ENCODE measurements around the gene PLEKHM1. TPM values are rescaled to one million over a fixed set of nuclear protein-coding genes. Genes with fewer than 3 reads are reported as not detected.
A peak's percentile ranks its signal among the peaks of the same experiment; 100 is the strongest.

PLEKHM1 gene
- total RNA-seq, 1 experiment from 2014 or later, result 17.0 TPM

DNA sequence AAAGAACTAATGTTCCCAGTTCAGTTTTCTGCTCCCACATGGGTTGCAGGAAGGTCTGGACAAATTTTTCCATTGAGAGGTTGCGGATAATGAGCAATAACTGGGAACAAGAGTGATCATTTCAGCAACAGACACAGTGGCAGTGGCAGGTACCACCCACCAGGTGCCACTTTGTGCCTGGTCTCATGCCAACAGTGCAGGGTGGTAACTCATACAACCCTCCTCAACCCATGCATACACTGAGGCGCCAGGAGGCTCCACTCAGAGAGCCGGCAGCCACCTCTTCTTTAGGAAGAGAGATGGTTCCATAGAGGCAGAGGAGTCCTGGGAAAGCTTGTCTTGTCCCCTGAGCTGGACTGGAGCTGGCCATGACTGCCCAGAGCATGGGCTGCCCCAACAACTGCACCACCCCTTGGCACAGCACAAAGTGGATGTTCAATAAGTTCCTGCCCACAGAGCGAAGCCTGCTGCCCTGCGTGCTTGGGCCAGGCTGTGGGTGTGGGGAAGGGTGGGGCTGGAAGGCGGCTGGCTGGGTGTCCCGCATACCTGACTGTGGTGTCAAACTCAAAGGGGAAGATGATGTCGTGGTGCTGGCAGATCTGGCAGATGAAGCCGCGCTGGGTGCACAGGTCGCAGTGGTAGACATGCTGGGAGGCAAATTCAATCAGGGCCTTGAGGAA, 51.5 kb downstream of the PLEKHM1 start:
- Histone ChIP-seq H3K27me3 (no peaks in the 10 kb centered on the region), H3K36me3 (no peaks in the 10 kb centered on the region)
- no peak for DNase-seq

GRCh38 chr17:45437465-45438283, 52.8 kb downstream of the PLEKHM1 start:
- DNase-seq, result peak in 1 of 2 experiments; percentile 39
- Histone ChIP-seq H3K9me3 (replicated peaks) (no peaks in the 10 kb centered on the region), H3K27ac (no peak overlapping the region)

More for the DNA sequence above, 51.5 kb downstream of the PLEKHM1 start:
- Histone ChIP-seq H3K4me1 (0 out of 2 replicates have a peak, but pooled peaks cover 5% of the 10 kb centered on the region), H3K4me3 (no peak overlapping the region), H3K9me3 (replicated peaks) (no peaks in the 10 kb centered on the region), H3K27ac (no peak overlapping the region)

DNA sequence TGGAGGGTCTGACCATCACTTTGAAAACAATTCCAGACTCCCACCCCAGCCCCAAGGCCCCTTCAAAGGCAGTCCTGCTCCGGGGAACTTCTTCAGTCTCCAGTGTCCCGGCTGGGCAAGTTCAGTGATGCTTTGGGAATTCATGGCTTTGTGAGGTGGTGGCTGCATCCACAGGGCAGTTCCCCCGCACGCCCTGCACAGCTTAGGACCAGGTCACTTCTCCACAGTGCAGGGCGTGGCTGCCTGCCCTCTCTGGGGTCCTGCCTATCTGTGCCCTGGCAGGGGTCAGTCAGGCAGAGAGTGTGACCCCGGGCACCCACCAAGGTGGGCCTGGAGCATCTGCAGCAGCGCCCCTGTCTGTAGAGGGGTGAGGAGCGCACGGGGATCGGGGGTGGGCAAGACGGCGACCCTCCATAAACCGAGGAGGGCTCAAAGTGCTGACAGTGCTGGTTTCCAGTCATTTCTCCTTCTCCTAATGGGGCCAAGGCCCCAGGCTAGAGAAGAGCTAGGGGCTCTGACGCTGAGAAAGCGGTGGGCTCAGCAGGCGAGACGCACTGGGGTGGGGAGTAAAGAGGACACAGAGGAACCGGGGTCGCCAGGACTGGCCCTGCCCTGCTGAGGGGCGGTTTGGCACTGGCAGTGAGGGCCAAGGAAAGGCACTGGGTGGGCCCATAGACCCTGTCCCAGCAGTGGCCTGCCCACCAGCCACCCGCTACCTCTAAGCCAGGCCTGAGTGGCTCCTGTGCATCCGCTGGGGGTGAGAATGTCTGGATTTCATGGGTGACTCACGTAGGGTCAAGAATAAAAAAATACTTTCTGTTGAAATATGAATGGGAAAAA, 53.7 kb downstream of the PLEKHM1 start:
- H3K27ac ChIP-seq, result no peak overlapping the region

More at GRCh38 chr17:45437465-45438283, 52.8 kb downstream of the PLEKHM1 start:
- Histone ChIP-seq H3K36me3 (no peaks in the 10 kb centered on the region), H3K27me3 (no peaks in the 10 kb centered on the region), H3K4me3 (no peak overlapping the region), H3K4me1 (0 out of 2 replicates have a peak, but pooled peaks cover 5% of the 10 kb centered on the region)

DNA sequence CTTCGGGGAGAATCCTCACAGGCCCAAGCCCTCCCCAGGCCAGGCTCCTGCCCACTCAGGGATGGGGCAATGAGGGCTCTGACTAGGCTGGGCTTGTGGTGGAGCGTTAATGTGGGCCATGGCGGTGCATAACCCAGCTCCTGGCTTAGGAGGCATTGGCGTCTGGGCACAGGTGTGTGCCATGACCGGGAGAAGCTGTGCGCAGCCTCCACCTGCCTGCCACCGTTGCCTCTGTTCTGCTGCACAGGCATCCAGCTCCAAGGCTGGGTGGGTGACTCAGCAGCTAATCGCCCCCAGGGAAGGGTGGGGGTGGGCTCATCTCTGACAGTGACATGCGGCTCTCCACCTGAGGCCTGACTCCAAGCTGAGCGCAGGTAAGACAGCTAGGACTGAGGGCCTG, 54.4 kb downstream of the PLEKHM1 start:
- no peak for DNase-seq
- no peaks in the 10 kb centered on the region for H3K9me3 ChIP-seq (replicated peaks)
- no peaks in the 10 kb centered on the region for H3K36me3 ChIP-seq
- no peaks in the 10 kb centered on the region for H3K27me3 ChIP-seq
- no peak overlapping the region for H3K27ac ChIP-seq
- 0 out of 2 replicates have a peak, but pooled peaks cover 5% of the 10 kb centered on the region for H3K4me1 ChIP-seq
- H3K4me3 ChIP-seq, result no peak overlapping the region

More for the DNA sequence above, 53.7 kb downstream of the PLEKHM1 start:
- Histone ChIP-seq H3K36me3 (no peaks in the 10 kb centered on the region), H3K9me3 (replicated peaks) (no peaks in the 10 kb centered on the region), H3K4me1 (0 out of 2 replicates have a peak, but pooled peaks cover 5% of the 10 kb centered on the region), H3K4me3 (no peak overlapping the region), H3K27me3 (no peaks in the 10 kb centered on the region)
- DNase-seq, result no peak

DNA sequence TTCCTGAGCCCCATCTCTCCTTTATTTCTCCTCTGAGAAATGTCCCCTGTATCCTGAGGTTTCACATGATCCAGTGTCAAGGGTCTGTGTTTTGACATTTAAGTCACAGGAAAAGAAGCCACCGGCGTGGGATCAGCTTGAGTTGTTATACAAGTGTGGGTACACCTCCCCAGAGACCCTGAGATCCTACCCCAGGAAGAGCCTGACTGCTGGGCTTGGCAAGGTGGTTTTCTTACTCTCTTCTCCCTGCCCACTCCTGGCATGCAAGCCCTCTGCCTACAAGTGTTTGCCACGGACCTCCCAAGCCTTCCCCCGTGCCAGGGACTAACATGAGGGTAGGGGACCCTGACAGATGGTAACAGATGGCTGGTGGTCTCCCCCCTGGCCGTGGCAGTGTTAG, 55.0 kb downstream of the PLEKHM1 start:
- no peaks in the 10 kb centered on the region for H3K9me3 ChIP-seq (replicated peaks)
- H3K4me3 ChIP-seq, result no peak overlapping the region
- DNase-seq, result no peak
- no peaks in the 10 kb centered on the region for H3K36me3 ChIP-seq
- H3K4me1 ChIP-seq, result 0 out of 2 replicates have a peak, but pooled peaks cover 5% of the 10 kb centered on the region
- no peak overlapping the region for H3K27ac ChIP-seq
- H3K27me3 ChIP-seq, result no peaks in the 10 kb centered on the region

- H3K4me1 ChIP-seq, result no peaks in the 10 kb centered on the region
- H3K9me3 ChIP-seq (replicated peaks), result no peaks in the 10 kb centered on the region
- no peak for DNase-seq
- no peak overlapping the region for H3K27ac ChIP-seq
- H3K4me3 ChIP-seq, result no peak overlapping the region
- H3K27me3 ChIP-seq, result no peaks in the 10 kb centered on the region
- H3K36me3 ChIP-seq, result no peaks in the 10 kb centered on the region
Measured at GRCh38 chr17:45433159-45433535, 57.4 kb downstream of the PLEKHM1 start.

- Histone ChIP-seq H3K4me3 (peak within 1 kb of the TSS; percentile 58), H3K4me1 (no peaks in the 10 kb centered on the region), H3K27ac (no peak within 1 kb of the TSS), H3K36me3 (no peaks in the 10 kb centered on the region), H3K27me3 (no peaks in the 10 kb centered on the region), H3K9me3 (replicated peaks) (no peaks in the 10 kb centered on the region)
- DNase-seq, result no peak
Measured at GRCh38 chr17:45432405-45433158, 57.9 kb downstream of the PLEKHM1 start, which contains the start of gene ARHGAP27. Gene ARHGAP27, minus strand, starts transcription at chr17:45432870. Its CDS starts 2,591 bp downstream, at chr17:45430279.

GRCh38 chr17:45431531-45432404, 58.8 kb downstream of the PLEKHM1 start:
- no peaks in the 10 kb centered on the region for H3K36me3 ChIP-seq
- H3K27ac ChIP-seq, result no peak overlapping the region
- peak overlapping the region; percentile 58 for H3K4me3 ChIP-seq
- H3K4me1 ChIP-seq, result no peaks in the 10 kb centered on the region
- DNase-seq, result peak; percentile 51 to 63
- no peaks in the 10 kb centered on the region for H3K27me3 ChIP-seq
- no peaks in the 10 kb centered on the region for H3K9me3 ChIP-seq (replicated peaks)

GRCh38 chr17:45430738-45431530, 59.6 kb downstream of the PLEKHM1 start:
- Histone ChIP-seq H3K27me3 (no peaks in the 10 kb centered on the region), H3K9me3 (replicated peaks) (no peaks in the 10 kb centered on the region), H3K4me1 (no peaks in the 10 kb centered on the region), H3K4me3 (peak overlapping the region; percentile 58), H3K27ac (no peak overlapping the region), H3K36me3 (no peaks in the 10 kb centered on the region)
- DNase-seq, result no peak

DNA sequence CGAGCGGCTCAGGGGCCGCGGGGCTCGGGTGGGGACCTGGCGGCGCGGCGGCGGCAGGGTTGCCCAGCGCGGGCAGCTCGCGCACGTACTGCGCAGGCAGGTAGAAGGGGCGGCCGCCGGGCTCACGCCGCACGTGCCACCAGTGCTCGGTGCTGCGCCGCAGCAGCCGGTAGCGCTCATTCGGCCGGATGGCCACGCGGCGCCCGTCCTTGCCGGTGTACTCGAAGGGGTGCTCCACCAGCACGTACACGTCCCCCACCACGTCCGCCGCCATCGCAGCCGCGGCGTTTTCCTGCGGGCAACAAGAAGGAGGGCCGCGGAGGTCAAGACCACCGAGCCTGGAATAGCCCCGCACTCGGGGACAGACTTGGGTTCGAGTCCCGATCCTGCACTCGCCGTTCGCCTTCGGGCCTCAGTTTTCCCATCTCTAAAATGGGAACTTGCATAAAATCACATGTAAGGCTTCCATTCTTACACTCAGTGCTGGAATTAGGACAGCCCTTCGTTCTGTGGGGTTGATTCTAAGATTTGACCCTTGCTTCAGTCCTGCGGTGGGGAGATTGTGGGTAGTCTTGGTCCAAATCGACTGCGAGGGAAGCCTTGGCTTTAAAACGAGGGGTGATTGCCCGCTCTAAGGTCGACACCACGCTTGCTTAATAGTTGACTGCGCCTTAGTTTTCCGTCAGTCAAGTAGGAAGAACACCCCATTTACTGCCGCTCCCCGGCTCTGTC, 60.3 kb downstream of the PLEKHM1 start:
- no peaks in the 10 kb centered on the region for H3K36me3 ChIP-seq
- no peak overlapping the region for H3K27ac ChIP-seq
- H3K27me3 ChIP-seq, result no peaks in the 10 kb centered on the region
- DNase-seq, result no peak
- no peak overlapping the region for H3K4me3 ChIP-seq
- no peaks in the 10 kb centered on the region; the same call in 1 of the 2 replicates for H3K4me1 ChIP-seq
- no peaks in the 10 kb centered on the region for H3K9me3 ChIP-seq (replicated peaks)

DNA sequence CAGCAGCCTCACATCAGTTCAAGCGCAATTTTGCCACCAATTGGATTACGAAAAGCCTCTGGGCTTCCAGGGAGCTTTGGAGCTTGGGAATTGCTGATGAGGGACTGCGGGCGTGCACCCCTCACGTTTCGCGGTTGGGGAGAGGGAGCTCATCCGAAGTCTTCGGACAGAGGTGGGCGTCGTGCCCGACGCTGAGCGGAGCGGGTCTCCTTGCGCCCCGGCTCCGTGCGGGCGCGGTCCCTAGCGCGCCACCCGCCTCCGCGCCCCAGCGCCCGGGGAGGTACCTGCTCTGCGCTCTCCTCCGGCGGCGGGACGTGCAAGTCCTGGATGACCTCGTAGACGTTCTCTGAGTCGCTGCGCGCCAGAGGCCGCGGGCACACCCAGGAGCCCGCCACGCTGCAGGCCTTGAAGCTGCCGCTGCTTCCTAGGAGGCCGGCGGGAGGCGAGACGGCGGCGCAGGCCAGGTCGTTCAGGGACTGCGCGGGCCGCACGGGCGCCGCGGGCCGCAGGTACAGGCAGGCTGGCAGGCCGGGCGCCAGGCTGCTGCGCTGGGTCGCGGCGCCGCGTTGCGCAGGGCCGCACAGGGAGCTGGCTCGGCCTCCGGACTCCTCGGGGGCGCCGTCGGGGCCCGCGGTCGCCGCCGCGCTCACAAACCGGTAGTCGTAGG, 61.0 kb downstream of the PLEKHM1 start:
- H3K9me3 ChIP-seq (replicated peaks), result no peaks in the 10 kb centered on the region
- H3K36me3 ChIP-seq, result no peaks in the 10 kb centered on the region
- no peak for DNase-seq
- H3K4me1 ChIP-seq, result no peaks in the 10 kb centered on the region; the same call in 1 of the 2 replicates
- H3K27me3 ChIP-seq, result no peaks in the 10 kb centered on the region
- H3K4me3 ChIP-seq, result no peak overlapping the region
- H3K27ac ChIP-seq, result no peak overlapping the region

- H3K36me3 ChIP-seq, result no peaks in the 10 kb centered on the region
- DNase-seq, result no peak
- no peaks in the 10 kb centered on the region for H3K9me3 ChIP-seq (replicated peaks)
- no peak overlapping the region for H3K4me3 ChIP-seq
- no peaks in the 10 kb centered on the region for H3K27me3 ChIP-seq
- no peaks in the 10 kb centered on the region; the same call in 1 of the 2 replicates for H3K4me1 ChIP-seq
- no peak overlapping the region for H3K27ac ChIP-seq
Measured at GRCh38 chr17:45428931-45429338, 61.6 kb downstream of the PLEKHM1 start.

Data from SJCRH30 (cell line).